Brain microvascular endothelial cell (primary cell): ENCODE measurements around the gene OSBP2.

ENCODE experiments used
- DNase-seq: peaks from one replicate; pipeline ENCODE4 v3.0.0-alpha.2; 2020
- H3K27ac ChIP-seq: fragments of 250-450 bp; sonication (Bioruptor Pico); 2 replicates; pipeline ENCODE4 v1.5.1; 2020; ENCODE audit warnings: mild to moderate bottlenecking, moderate library complexity
- H3K27me3 ChIP-seq: fragments of 250-450 bp; sonication (Bioruptor Pico); replicated peaks from 2 replicates; pipeline ENCODE4 v1.5.1; 2020; ENCODE audit warnings: mild to moderate bottlenecking
- H3K36me3 ChIP-seq: fragments of 250-450 bp; sonication (Bioruptor Pico); replicated peaks from 2 replicates; pipeline ENCODE4 v1.5.1; 2020; ENCODE audit warnings: mild to moderate bottlenecking
- H3K4me3 ChIP-seq: 2 replicates; pipeline ENCODE4 v1.5.1; 2011; ENCODE audit warnings: low read depth, mild to moderate bottlenecking, control low read depth, low read length, moderate library complexity
- in situ Hi-C: cut with HindIII; loops from 2 replicates; pipeline ENCODE4 v1.10.0; 2017; ENCODE audit warnings: low sequenced_read_pairs, low pct_ligation_motif_present
- TF ChIP-seq, protein P1 (sequence below): IDR thresholded peaks from 2 replicates; pipeline ENCODE4 v1.5.1; 2011; ENCODE audit warnings: low read depth, mild to moderate bottlenecking, moderate library complexity, low read length, control low read depth, inconsistent platforms; ENCODE audit errors: missing control alignments

OSBP2 gene

DNA sequence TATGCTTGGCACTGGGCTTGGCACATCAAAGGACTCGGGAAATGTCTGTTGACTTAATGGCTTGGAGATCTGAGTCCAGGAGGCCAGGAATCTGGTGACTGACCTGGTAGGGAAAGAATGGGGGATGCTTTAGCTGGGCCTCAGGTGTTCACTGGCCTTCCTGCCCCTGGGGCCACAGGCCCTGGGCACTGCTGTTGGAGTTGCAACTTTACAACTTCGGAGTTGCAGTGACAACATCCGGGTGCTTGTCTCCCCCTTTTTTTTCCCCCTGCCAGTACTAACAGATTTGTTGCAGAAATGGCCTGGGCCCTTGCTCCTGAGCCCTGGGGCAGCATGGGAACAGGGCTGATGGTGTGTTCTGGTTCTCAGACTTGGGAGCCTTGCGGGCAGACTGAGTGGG, 23.8 kb downstream of the OSBP2 start:
- in situ Hi-C loops, result no loop called here
- H3K4me3 ChIP-seq, result no peak overlapping the region
- H3K27ac ChIP-seq, result no peak overlapping the region
- no peaks in the 10 kb centered on the region for H3K36me3 ChIP-seq
- DNase-seq, result no peak
- TF ChIP-seq, protein P1, sequence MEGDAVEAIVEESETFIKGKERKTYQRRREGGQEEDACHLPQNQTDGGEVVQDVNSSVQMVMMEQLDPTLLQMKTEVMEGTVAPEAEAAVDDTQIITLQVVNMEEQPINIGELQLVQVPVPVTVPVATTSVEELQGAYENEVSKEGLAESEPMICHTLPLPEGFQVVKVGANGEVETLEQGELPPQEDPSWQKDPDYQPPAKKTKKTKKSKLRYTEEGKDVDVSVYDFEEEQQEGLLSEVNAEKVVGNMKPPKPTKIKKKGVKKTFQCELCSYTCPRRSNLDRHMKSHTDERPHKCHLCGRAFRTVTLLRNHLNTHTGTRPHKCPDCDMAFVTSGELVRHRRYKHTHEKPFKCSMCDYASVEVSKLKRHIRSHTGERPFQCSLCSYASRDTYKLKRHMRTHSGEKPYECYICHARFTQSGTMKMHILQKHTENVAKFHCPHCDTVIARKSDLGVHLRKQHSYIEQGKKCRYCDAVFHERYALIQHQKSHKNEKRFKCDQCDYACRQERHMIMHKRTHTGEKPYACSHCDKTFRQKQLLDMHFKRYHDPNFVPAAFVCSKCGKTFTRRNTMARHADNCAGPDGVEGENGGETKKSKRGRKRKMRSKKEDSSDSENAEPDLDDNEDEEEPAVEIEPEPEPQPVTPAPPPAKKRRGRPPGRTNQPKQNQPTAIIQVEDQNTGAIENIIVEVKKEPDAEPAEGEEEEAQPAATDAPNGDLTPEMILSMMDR, result no peak
- no peaks in the 10 kb centered on the region for H3K27me3 ChIP-seq

DNA sequence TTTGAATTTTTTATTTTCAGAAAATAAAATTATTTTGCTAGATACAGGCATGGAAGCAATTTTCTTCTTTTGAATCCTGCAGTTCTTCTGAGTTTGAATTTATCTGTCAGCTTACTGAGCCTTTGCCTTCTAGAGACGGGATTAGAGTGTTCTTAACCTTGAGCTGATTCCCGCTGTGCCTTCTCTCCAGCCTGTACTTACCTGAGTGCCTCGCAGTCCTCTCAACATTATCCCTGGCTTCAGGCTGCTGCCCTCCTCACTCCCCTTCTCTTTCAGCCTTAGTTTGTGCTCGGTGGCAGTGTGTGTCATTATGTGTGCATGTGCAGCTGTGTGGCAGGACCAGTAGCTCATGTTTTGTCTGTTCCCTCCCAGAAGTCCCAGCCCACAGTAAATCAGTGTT, 24.3 kb downstream of the OSBP2 start:
- TF ChIP-seq, protein P1, result no peak
- Histone ChIP-seq H3K27me3 (no peaks in the 10 kb centered on the region), H3K4me3 (no peak overlapping the region), H3K36me3 (no peaks in the 10 kb centered on the region), H3K27ac (no peak overlapping the region)
- in situ Hi-C loops, result no loop called here
- no peak for DNase-seq

DNA sequence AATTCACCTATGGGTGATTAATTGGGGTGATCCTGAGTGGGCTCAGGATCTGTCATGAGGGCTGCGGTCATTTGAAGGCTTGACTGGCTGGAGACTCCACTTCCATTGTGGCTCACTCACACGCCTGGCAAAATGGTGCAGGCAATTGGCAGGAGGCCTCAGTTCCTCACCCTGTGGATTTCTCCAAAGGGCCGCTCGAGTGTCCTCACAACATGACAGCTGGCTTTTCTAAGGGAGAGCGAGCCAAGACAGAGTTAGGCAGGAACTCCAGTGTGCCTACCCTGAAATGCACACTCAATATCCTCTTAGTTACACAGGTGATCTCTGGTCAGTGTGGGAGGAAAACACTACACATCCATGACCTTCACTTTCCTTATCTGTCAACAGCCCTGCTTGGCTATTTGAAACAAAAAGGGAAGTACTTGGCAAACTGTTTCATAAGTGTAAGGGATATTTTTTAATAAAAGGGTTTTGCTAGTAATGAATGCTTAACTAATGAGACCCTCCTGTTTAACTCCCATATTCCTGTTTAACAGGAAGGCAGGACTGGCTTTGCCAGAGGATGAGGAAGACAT, 25.7 kb downstream of the OSBP2 start:
- Histone ChIP-seq H3K27me3 (no peaks in the 10 kb centered on the region), H3K4me3 (no peak overlapping the region), H3K27ac (no peak overlapping the region), H3K36me3 (no peaks in the 10 kb centered on the region)
- TF ChIP-seq, protein P1, result no peak
- DNase-seq, result no peak
- in situ Hi-C loops, result no loop called here

DNA sequence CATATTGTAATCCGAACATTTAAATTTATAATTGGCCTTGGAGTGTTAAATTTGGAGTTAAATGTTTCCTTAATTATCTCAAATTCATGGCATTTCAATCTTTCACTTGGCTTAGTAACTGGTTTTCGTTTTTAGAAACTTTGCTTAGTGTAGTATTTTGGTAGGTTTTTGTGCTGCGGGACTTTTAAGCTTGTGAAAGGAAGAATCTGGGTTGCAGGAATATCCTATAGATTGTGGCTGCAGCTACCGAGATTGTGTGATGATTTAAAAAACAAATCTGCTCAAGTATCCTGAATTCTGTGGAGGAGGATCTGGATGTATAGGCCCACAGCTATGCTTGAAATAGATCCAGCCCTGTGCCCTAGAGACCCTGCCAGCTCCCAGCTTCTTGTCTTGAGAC, 27.1 kb downstream of the OSBP2 start:
- TF ChIP-seq, protein P1, result no peak
- no peak for DNase-seq
- Histone ChIP-seq H3K27ac (no peak overlapping the region), H3K4me3 (no peak overlapping the region), H3K27me3 (no peaks in the 10 kb centered on the region), H3K36me3 (no peaks in the 10 kb centered on the region)
- in situ Hi-C loops, result no loop called here

DNA sequence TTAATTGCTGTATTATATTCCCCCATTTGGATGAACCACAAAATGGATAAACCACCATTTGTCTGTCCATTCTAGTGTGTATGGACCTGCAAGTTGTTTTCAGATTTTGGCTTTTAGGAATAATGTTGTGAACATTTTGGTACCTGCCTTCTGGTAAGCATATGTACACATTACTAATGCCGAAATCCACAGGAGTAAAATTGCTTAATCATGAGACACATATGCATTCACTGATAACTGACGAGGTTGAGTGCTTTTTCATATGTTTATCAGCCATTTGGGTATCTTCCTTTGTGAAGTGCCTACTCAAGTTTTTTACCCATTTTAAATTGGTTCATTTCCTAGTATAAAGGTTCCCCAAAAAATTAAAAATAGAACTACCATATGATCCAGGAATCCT, 34.2 kb downstream of the OSBP2 start:
- DNase-seq, result no peak
- in situ Hi-C loops, result no loop called here
- H3K27me3 ChIP-seq, result no peaks in the 10 kb centered on the region
- no peak overlapping the region for H3K27ac ChIP-seq
- no peaks in the 10 kb centered on the region for H3K36me3 ChIP-seq
- H3K4me3 ChIP-seq, result no peak overlapping the region
- TF ChIP-seq, protein P1, result no peak

DNA sequence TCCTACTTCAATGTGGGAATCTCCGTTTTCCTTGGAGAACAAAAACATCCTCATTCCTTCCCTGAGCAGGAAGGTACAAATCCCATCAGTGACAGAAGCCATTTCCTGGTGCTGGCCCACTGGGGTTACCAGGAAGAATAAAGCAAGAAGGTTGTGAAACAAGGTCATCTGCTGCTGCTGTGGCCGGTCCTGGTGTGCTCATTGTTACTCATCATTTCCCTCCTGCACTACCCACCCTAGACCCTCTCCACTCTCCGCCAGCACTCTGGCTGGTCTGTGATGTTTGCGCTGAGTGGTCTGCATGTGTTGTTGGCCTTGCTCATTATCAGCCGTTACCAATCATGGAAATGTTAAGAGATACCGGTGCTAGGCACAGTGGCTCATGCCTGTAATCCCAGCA, 37.0 kb downstream of the OSBP2 start:
- no peak for DNase-seq
- H3K4me3 ChIP-seq, result no peak overlapping the region
- in situ Hi-C loops, result no loop called here
- H3K36me3 ChIP-seq, result no peaks in the 10 kb centered on the region
- TF ChIP-seq, protein P1, result no peak
- H3K27ac ChIP-seq, result no peak overlapping the region
- no peaks in the 10 kb centered on the region for H3K27me3 ChIP-seq
